Astrocyte (in vitro differentiated cells and primary cell): Measurements from ENCODE around the gene HS6ST1. TPM values are rescaled to one million over a fixed set of nuclear protein-coding genes. Genes with fewer than 3 reads are reported as not detected.

ENCODE experiments used
- DNase-seq: peaks from one replicate; pipeline ENCODE4 v3.0.0-alpha.2; 2010; ENCODE audit warnings: low read depth
- FAIRE-seq: peaks from 2 replicates; lab custom pipeline; 2011; peaks lifted over from hg19 to GRCh38; lab: Jason Lieb, UNC
- H2AFZ ChIP-seq: 2 replicates; pipeline ENCODE4 v1.6.0; 2012; ENCODE audit warnings: low read depth, low read length, inconsistent platforms
- H3K27ac ChIP-seq: 2 replicates; pipeline ENCODE4 v1.5.1; 2011; ENCODE audit warnings: low read depth, low read length, inconsistent platforms
- H3K27me3 ChIP-seq: 2 replicates; pipeline ENCODE4 v1.6.0; 2011; ENCODE audit warnings: low read length, inconsistent platforms; ENCODE audit not compliant: insufficient read depth
- H3K36me3 ChIP-seq: 2 replicates; pipeline ENCODE4 v1.5.1; 2011; ENCODE audit warnings: low read length, inconsistent platforms; ENCODE audit not compliant: insufficient read depth
- H3K4me1 ChIP-seq: 2 replicates; pipeline ENCODE4 v1.5.1; 2011; ENCODE audit warnings: low read length, inconsistent platforms; ENCODE audit not compliant: insufficient read depth
- H3K4me2 ChIP-seq: 2 replicates; pipeline ENCODE4 v1.6.0; 2012; ENCODE audit warnings: low read length, inconsistent platforms
- H3K4me3 ChIP-seq: 2 replicates; pipeline ENCODE4 v1.5.1; 2011; ENCODE audit warnings: low read depth, mild to moderate bottlenecking, low read length, inconsistent platforms; ENCODE audit not compliant: insufficient read depth
- H3K79me2 ChIP-seq: 2 replicates; pipeline ENCODE4 v1.6.0; 2012; ENCODE audit warnings: mild to moderate bottlenecking, low read length, inconsistent platforms; ENCODE audit not compliant: insufficient read depth
- H3K9ac ChIP-seq: 2 replicates; pipeline ENCODE4 v1.6.0; 2012; ENCODE audit warnings: mild to moderate bottlenecking, low read length, inconsistent platforms
- H3K9me3 ChIP-seq: 2 replicates; pipeline ENCODE4 v1.5.1; 2012; ENCODE audit warnings: low read depth, mild to moderate bottlenecking, low read length, inconsistent platforms; ENCODE audit not compliant: insufficient read depth
- H4K20me1 ChIP-seq: 2 replicates; pipeline ENCODE4 v1.6.0; 2012; ENCODE audit warnings: low read length, inconsistent platforms; ENCODE audit not compliant: insufficient read depth
- H3K27ac Mint-ChIP-seq: one replicate; pipeline ENCODE4 v1.8.0; 2021; ENCODE audit warnings: mild to moderate bottlenecking, mixed read lengths; ENCODE audit not compliant: unreplicated experiment
- H3K27me3 Mint-ChIP-seq: one replicate; pipeline ENCODE4 v1.8.0; 2021; ENCODE audit warnings: low read depth, mixed read lengths; ENCODE audit not compliant: unreplicated experiment
- H3K36me3 Mint-ChIP-seq: one replicate; pipeline ENCODE4 v1.8.0; 2021; ENCODE audit warnings: low read depth, mixed read lengths; ENCODE audit not compliant: unreplicated experiment
- H3K4me1 Mint-ChIP-seq: one replicate; pipeline ENCODE4 v1.8.0; 2021; ENCODE audit warnings: low read depth, mixed read lengths; ENCODE audit not compliant: unreplicated experiment
- H3K4me3 Mint-ChIP-seq: one replicate; pipeline ENCODE4 v1.8.0; 2021; ENCODE audit warnings: mild to moderate bottlenecking, moderate library complexity, mixed read lengths; ENCODE audit not compliant: unreplicated experiment
- H3K9me3 Mint-ChIP-seq: one replicate; pipeline ENCODE4 v1.8.0; 2021; ENCODE audit warnings: mild to moderate bottlenecking, mixed read lengths; ENCODE audit not compliant: unreplicated experiment
- CTCF ChIP-seq: IDR thresholded peaks from 2 replicates; pipeline ENCODE4 v1.5.1; 2011; ENCODE audit warnings: low read depth, mild to moderate bottlenecking, inconsistent platforms, low read length, moderate library complexity; ENCODE audit not compliant: insufficient read depth
- EZH2 ChIP-seq: IDR thresholded peaks from 2 replicates; pipeline ENCODE4 v1.6.1; 2012; ENCODE audit warnings: mild to moderate bottlenecking, low read length, inconsistent platforms; ENCODE audit not compliant: insufficient read depth
- total RNA-seq: library from RNA; stranded (reverse); gene quantifications from 2 replicates; pipeline ENCODE4 v1.2.1, GENCODE V29; 2021

The HS6ST1 gene
- total RNA-seq, 1 donor from 2014 or later = 20.5 TPM

GRCh38 chr2:128313091-128313836 lies 5.4 kb downstream of the HS6ST1 start:
- H3K9ac ChIP-seq = no peak overlapping the region
- Mint-ChIP-seq H3K4me3 (no peak overlapping the region), H3K27ac (no peak overlapping the region), H3K27me3 (peaks cover 6% of the 10 kb centered on the region), H3K4me1 (peaks cover 15% of the 10 kb centered on the region), H3K9me3 (no peaks in the 10 kb centered on the region), H3K36me3 (peaks cover 7% of the 10 kb centered on the region)
- no peak overlapping the region for H3K27ac ChIP-seq
- H3K79me2 ChIP-seq = peaks cover 95% of the 10 kb centered on the region
- DNase-seq = peak; percentile 66
- no peak overlapping the region for H3K4me3 ChIP-seq
- no peaks in the 10 kb centered on the region for H3K9me3 ChIP-seq
- H3K4me2 ChIP-seq = peak overlapping the region; percentile 5
- no peak for FAIRE-seq
- H3K27me3 ChIP-seq = no peaks in the 10 kb centered on the region
- H3K4me1 ChIP-seq = peaks cover 19% of the 10 kb centered on the region
- peaks cover 96% of the 10 kb centered on the region for H4K20me1 ChIP-seq
- H2AFZ ChIP-seq = no peak overlapping the region
- no peak for TF ChIP-seq EZH2
- no peak for TF ChIP-seq CTCF
- no peaks in the 10 kb centered on the region for H3K36me3 ChIP-seq

- Histone ChIP-seq H3K27ac (no peak overlapping the region), H3K4me1 (peaks cover 15% of the 10 kb centered on the region), H2AFZ (no peak overlapping the region), H4K20me1 (peaks cover 100% of the 10 kb centered on the region), H3K4me3 (no peak overlapping the region), H3K9ac (no peak overlapping the region), H3K79me2 (peaks cover 99% of the 10 kb centered on the region), H3K4me2 (no peak overlapping the region), H3K36me3 (no peaks in the 10 kb centered on the region), H3K27me3 (no peaks in the 10 kb centered on the region), H3K9me3 (no peaks in the 10 kb centered on the region)
- DNase-seq = no peak
- FAIRE-seq = no peak
- H3K4me3 Mint-ChIP-seq = no peak overlapping the region
- no peaks in the 10 kb centered on the region for H3K9me3 Mint-ChIP-seq
- peaks cover 6% of the 10 kb centered on the region for H3K27me3 Mint-ChIP-seq
- H3K27ac Mint-ChIP-seq = no peak overlapping the region
- H3K36me3 Mint-ChIP-seq = peaks cover 7% of the 10 kb centered on the region
- no peak for TF ChIP-seq CTCF
- TF ChIP-seq EZH2 = no peak
- H3K4me1 Mint-ChIP-seq = peaks cover 15% of the 10 kb centered on the region
These were observed 6.3 kb downstream of the HS6ST1 start for GRCh38 chr2:128312411-128312810.

- H3K4me1 Mint-ChIP-seq = peaks cover 15% of the 10 kb centered on the region
- H3K4me3 Mint-ChIP-seq = no peak overlapping the region
- H3K4me2 ChIP-seq = no peak overlapping the region
- no peaks in the 10 kb centered on the region for H3K27me3 ChIP-seq
- H3K4me3 ChIP-seq = no peak overlapping the region
- H2AFZ ChIP-seq = no peak overlapping the region
- H3K27ac Mint-ChIP-seq = no peak overlapping the region
- TF ChIP-seq EZH2 (no peak), CTCF (no peak)
- peaks cover 6% of the 10 kb centered on the region for H3K27me3 Mint-ChIP-seq
- no peak overlapping the region for H3K27ac ChIP-seq
- H3K36me3 ChIP-seq = no peaks in the 10 kb centered on the region
- H3K79me2 ChIP-seq = peaks cover 99% of the 10 kb centered on the region
- no peaks in the 10 kb centered on the region for H3K9me3 Mint-ChIP-seq
- H3K4me1 ChIP-seq = peaks cover 12% of the 10 kb centered on the region
- peaks cover 7% of the 10 kb centered on the region for H3K36me3 Mint-ChIP-seq
- H3K9ac ChIP-seq = no peak overlapping the region
- H4K20me1 ChIP-seq = peaks cover 100% of the 10 kb centered on the region
- H3K9me3 ChIP-seq = no peaks in the 10 kb centered on the region
- FAIRE-seq (no peak), DNase-seq (no peak)
These were observed 6.8 kb downstream of the HS6ST1 start for GRCh38 chr2:128311755-128312341.
